ENCODE results near the gene SAP30.

GRCh38 chr4:173404296-173404865, 33.6 kb downstream of the SAP30 start:
- no peak for TF ChIP-seq CTCF (IDR thresholded peaks at IDR 0.05; ENCODE audit: poor library complexity)
- no peak for TF ChIP-seq EZH2 (IDR thresholded peaks at IDR 0.05; ENCODE audit: borderline replicate concordance)
- no peak for TF ChIP-seq EZH2phosphoT487 (IDR thresholded peaks at IDR 0.05; ENCODE audit: low read depth, severe bottlenecking, unreplicated experiment)
